K562 (cell line): ENCODE data around the gene IFT172. TPM values are rescaled to one million over a fixed set of nuclear protein-coding genes. Genes with fewer than 3 reads are reported as not detected.
A peak's percentile ranks its signal among the peaks of the same experiment; 100 is the strongest.

Source experiments
- ARID1B ChIP-seq: fragments of 450-650 bp; IDR thresholded peaks from 2 replicates; pipeline ENCODE4 v1.6.1; 2016; ENCODE audit warnings: antibody characterized with exemption, mild to moderate bottlenecking, inconsistent platforms
- BRD4 ChIP-seq: fragments of 200-600 bp; sonication (generic); IDR thresholded peaks from 2 replicates; pipeline ENCODE4 v1.6.1; 2017; ENCODE audit warnings: inconsistent platforms
- CREM ChIP-seq: IDR thresholded peaks from 2 replicates; pipeline ENCODE4 v1.6.1; 2014; ENCODE audit warnings: antibody characterized with exemption, low read depth
- DPF2 ChIP-seq: fragments of 450-650 bp; IDR thresholded peaks from 2 replicates; pipeline ENCODE4 v1.6.1; 2016
- E2F3 ChIP-seq: fragments of 250-450 bp; sonication (Bioruptor Pico); IDR thresholded peaks from 2 replicates; pipeline ENCODE4 v1.4.0; 2020; ENCODE audit warnings: mild to moderate bottlenecking
- MAFK ChIP-seq: IDR thresholded peaks from 2 replicates; pipeline ENCODE4 v1.6.1; 2011; ENCODE audit warnings: low read length, improper control_type of control experiment
- NR3C1 ChIP-seq: sonication (generic); formaldehyde crosslinking; IDR thresholded peaks from 2 replicates; pipeline ENCODE4 v1.8.1; 2022; ENCODE audit warnings: missing genetic modification reagents
- PHF21A ChIP-seq: fragments of 450-650 bp; IDR thresholded peaks from 2 replicates; pipeline ENCODE4 v1.6.1; 2017; ENCODE audit warnings: low read depth, borderline replicate concordance
- POLR2A ChIP-seq: fragments of 450-650 bp; conservative IDR thresholded peaks from 2 replicates; pipeline ENCODE4 v1.6.1; 2016
- RUNX1 ChIP-seq: sonication (generic); IDR thresholded peaks from 2 replicates; pipeline ENCODE4 v1.6.1; 2016; ENCODE audit warnings: antibody characterized with exemption, low read depth
- TCF3 ChIP-seq: sonication (generic); formaldehyde crosslinking; IDR thresholded peaks from 2 replicates; pipeline ENCODE4 v1.4.0; 2020; ENCODE audit warnings: mild to moderate bottlenecking, missing genetic modification reagents
- TCF7L2 ChIP-seq: fragments of 150-350 bp; IDR thresholded peaks from 2 replicates; pipeline ENCODE4 v1.6.1; 2016; ENCODE audit warnings: low read depth, mild to moderate bottlenecking, low read length, moderate library complexity
- ZNF232 ChIP-seq: sonication (generic); formaldehyde crosslinking; IDR thresholded peaks from 2 replicates; pipeline ENCODE4 v1.8.0; 2022; ENCODE audit warnings: mild to moderate bottlenecking, missing genetic modification reagents
- ZNF398 ChIP-seq: fragments of 250-450 bp; sonication (Bioruptor Pico); IDR thresholded peaks from 2 replicates; pipeline ENCODE4 v1.8.0; 2021; ENCODE audit warnings: moderate library complexity, mild to moderate bottlenecking, inconsistent platforms
- ZNF431 ChIP-seq: sonication (generic); formaldehyde crosslinking; IDR thresholded peaks from 2 replicates; pipeline ENCODE4 v1.8.0; 2022; ENCODE audit warnings: mild to moderate bottlenecking, missing genetic modification reagents
- ZNF699 ChIP-seq: fragments of 250-450 bp; sonication (Bioruptor Pico); IDR thresholded peaks from 2 replicates; pipeline ENCODE4 v1.8.0; 2021; ENCODE audit warnings: mild to moderate bottlenecking, moderate library complexity; ENCODE audit not compliant: insufficient replicate concordance
- ZNF77 ChIP-seq: fragments of 250-450 bp; sonication (Bioruptor Pico); IDR thresholded peaks from 2 replicates; pipeline ENCODE4 v1.5.0; 2020
- polyA plus RNA-seq, 8 experiments: library from polyadenylated mRNA; depleted of rRNA in 4 of 8; stranded (reverse) in 5 of 8; unstranded in 3 of 8; fragments of >200 nt; fragmentation: Nextera tagmentation in 2 of 8; fragmentation: Illumina TruSeq in 1 of 8; extraction: Ambion mirVana in 2 of 8; extraction: Trizol in 1 of 8; gene quantifications; 2 replicates each; pipeline versions ENCODE4 v1.2.1 to v1.2.3, GENCODE V29; 2011 to 2014; ENCODE audit warnings: inconsistent platforms in 1 of 8, missing spikeins in 1 of 8
- total RNA-seq, 7 experiments: library from RNA; depleted of rRNA in 6 of 7; stranded (reverse); fragments of >200 nt in 6 of 7; fragmentation: Illumina TruSeq in 2 of 7; extraction: Trizol in 2 of 7; gene quantifications; 2 replicates each; pipeline versions ENCODE4 v1.2.1 to v1.2.3, GENCODE V29; 2011 to 2021; ENCODE audit warnings: low replicate concordance in 1 of 7
- TF ChIP-seq, protein P1 (sequence below): sonication (generic); formaldehyde crosslinking; IDR thresholded peaks from 2 replicates; pipeline ENCODE4 v1.8.1; 2023; ENCODE audit warnings: missing genetic modification reagents, mild to moderate bottlenecking, borderline replicate concordance
- TF ChIP-seq, protein P2 (sequence below): fragments of 250-450 bp; sonication (Bioruptor Pico); IDR thresholded peaks from 2 replicates; pipeline ENCODE4 v1.8.0; 2022; ENCODE audit warnings: moderate library complexity, mild to moderate bottlenecking, inconsistent platforms
- TF ChIP-seq, protein P3 (sequence below): fragments of 200-400 bp; formaldehyde crosslinking; IDR thresholded peaks from 2 replicates; pipeline ENCODE4 v1.6.1; 2017; ENCODE audit warnings: mild to moderate bottlenecking, low read depth, low read length, moderate library complexity

Gene IFT172
- total and polyA plus RNA-seq, 9 of the 15 experiments (the other 6 are each of a cell fraction or from before 2014, with no cell fraction given), result 5.6 to 19.1 (median 13.5) TPM

DNA sequence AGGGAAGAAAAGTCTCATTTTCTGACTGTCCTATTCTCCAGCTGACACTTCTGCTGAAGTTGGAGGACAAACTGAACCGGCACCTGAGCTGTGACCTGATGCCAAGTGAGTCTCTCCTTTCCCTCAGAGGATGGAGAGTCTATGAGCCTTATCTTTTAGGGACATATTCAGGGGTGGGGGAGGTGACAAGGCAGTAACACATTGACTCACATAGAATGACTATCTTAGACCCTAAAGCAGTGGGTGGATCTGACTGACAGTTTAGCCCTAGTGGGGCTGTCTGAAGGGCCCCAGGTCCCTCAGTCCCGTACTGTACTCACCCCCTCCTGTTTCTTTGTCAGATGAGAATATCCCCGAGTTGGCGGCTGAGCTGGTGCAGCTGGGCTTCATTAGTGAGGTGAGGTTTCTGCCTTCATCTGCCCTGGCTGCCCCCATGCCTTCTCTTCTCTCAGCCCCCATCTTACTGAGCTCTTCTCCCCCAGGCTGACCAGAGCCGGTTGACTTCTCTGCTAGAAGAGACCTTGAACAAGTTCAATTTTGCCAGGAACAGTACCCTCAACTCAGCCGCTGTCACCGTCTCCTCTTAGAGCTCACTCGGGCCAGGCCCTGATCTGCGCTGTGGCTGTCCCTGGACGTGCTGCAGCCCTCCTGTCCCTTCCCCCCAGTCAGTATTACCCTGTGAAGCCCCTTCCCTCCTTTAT, 48.2 kb downstream of the IFT172 start (continued):
- peak; percentile 39; the same call in 1 of the 2 replicates for TF ChIP-seq MAFK
- peak; percentile 75; the same call in 1 of the 2 replicates for TF ChIP-seq CREM
- TF ChIP-seq PHF21A, result no peak
- TF ChIP-seq ZNF699 (CRISPR knock-in tag), result no peak
- no peak for TF ChIP-seq NR3C1 (CRISPR knock-in tag)
- no peak for TF ChIP-seq ZNF232 (CRISPR knock-in tag)
- TF ChIP-seq TCF3, result peak; percentile 92
- TF ChIP-seq, protein P1, sequence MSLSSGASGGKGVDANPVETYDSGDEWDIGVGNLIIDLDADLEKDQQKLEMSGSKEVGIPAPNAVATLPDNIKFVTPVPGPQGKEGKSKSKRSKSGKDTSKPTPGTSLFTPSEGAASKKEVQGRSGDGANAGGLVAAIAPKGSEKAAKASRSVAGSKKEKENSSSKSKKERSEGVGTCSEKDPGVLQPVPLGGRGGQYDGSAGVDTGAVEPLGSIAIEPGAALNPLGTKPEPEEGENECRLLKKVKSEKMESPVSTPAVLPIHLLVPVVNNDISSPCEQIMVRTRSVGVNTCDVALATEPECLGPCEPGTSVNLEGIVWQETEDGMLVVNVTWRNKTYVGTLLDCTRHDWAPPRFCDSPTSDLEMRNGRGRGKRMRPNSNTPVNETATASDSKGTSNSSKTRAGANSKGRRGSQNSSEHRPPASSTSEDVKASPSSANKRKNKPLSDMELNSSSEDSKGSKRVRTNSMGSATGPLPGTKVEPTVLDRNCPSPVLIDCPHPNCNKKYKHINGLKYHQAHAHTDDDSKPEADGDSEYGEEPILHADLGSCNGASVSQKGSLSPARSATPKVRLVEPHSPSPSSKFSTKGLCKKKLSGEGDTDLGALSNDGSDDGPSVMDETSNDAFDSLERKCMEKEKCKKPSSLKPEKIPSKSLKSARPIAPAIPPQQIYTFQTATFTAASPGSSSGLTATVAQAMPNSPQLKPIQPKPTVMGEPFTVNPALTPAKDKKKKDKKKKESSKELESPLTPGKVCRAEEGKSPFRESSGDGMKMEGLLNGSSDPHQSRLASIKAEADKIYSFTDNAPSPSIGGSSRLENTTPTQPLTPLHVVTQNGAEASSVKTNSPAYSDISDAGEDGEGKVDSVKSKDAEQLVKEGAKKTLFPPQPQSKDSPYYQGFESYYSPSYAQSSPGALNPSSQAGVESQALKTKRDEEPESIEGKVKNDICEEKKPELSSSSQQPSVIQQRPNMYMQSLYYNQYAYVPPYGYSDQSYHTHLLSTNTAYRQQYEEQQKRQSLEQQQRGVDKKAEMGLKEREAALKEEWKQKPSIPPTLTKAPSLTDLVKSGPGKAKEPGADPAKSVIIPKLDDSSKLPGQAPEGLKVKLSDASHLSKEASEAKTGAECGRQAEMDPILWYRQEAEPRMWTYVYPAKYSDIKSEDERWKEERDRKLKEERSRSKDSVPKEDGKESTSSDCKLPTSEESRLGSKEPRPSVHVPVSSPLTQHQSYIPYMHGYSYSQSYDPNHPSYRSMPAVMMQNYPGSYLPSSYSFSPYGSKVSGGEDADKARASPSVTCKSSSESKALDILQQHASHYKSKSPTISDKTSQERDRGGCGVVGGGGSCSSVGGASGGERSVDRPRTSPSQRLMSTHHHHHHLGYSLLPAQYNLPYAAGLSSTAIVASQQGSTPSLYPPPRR (CRISPR knock-in tag), result no peak
- no peak for TF ChIP-seq ZNF398 (CRISPR knock-in tag)
- no peak for TF ChIP-seq RUNX1
- TF ChIP-seq ZNF77 (CRISPR knock-in tag), result no peak
- TF ChIP-seq ZNF431 (CRISPR knock-in tag), result no peak
- no peak for TF ChIP-seq BRD4
- peak; percentile 95 for TF ChIP-seq DPF2
- TF ChIP-seq TCF7L2, result no peak
- TF ChIP-seq, protein P2, sequence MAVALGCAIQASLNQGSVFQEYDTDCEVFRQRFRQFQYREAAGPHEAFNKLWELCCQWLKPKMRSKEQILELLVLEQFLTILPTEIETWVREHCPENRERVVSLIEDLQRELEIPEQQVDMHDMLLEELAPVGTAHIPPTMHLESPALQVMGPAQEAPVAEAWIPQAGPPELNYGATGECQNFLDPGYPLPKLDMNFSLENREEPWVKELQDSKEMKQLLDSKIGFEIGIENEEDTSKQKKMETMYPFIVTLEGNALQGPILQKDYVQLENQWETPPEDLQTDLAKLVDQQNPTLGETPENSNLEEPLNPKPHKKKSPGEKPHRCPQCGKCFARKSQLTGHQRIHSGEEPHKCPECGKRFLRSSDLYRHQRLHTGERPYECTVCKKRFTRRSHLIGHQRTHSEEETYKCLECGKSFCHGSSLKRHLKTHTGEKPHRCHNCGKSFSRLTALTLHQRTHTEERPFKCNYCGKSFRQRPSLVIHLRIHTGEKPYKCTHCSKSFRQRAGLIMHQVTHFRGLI (CRISPR knock-in tag), result no peak
- TF ChIP-seq, protein P3, sequence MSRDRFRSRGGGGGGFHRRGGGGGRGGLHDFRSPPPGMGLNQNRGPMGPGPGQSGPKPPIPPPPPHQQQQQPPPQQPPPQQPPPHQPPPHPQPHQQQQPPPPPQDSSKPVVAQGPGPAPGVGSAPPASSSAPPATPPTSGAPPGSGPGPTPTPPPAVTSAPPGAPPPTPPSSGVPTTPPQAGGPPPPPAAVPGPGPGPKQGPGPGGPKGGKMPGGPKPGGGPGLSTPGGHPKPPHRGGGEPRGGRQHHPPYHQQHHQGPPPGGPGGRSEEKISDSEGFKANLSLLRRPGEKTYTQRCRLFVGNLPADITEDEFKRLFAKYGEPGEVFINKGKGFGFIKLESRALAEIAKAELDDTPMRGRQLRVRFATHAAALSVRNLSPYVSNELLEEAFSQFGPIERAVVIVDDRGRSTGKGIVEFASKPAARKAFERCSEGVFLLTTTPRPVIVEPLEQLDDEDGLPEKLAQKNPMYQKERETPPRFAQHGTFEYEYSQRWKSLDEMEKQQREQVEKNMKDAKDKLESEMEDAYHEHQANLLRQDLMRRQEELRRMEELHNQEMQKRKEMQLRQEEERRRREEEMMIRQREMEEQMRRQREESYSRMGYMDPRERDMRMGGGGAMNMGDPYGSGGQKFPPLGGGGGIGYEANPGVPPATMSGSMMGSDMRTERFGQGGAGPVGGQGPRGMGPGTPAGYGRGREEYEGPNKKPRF, result no peak
- TF ChIP-seq POLR2A, result no peak
- TF ChIP-seq ARID1B, result peak; percentile 92
- no peak for TF ChIP-seq E2F3
